GM08714 (cell line): Measurements from ENCODE around the gene TMEM86A.

Experiments
- H3K4me3 ChIP-seq: fragments of 200-500 bp; sonication (Bioruptor generic); 2 replicates; pipeline ENCODE4 v1.5.1; 2014; ENCODE audit warnings: mild to moderate bottlenecking, low read length, inconsistent platforms
- ZNF274 ChIP-seq: IDR thresholded peaks from 2 replicates; pipeline ENCODE4 v1.6.1; 2012; ENCODE audit warnings: mild to moderate bottlenecking, low read depth, low read length

The TMEM86A gene

GRCh38 chr11:18728658-18729057 is 30.1 kb downstream of the TMEM86A start:
- TF ChIP-seq ZNF274: no peak
- H3K4me3 ChIP-seq: no peak overlapping the region

- TF ChIP-seq ZNF274: no peak
- H3K4me3 ChIP-seq: no peak overlapping the region
These were observed 30.8 kb downstream of the TMEM86A start for GRCh38 chr11:18729426-18729825.

DNA sequence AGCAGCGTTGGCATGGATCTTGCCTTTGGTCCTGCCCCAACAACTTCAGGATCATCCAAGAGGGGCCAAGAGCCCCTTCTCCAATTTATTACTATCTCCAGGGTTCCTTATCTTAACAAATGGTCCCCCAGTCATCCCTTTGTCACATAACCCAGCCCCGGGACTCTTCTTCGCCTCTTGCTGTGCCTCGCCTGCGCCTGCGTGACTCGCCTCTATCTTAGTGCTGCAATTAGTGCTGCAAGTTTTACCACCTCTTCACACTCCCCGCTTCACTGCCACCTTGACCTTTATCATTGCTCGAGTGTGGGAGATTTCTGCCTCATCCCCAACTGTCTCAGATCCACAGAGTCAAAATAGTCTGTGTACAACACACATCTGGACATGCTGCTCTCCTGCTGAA is 31.4 kb downstream of the TMEM86A start:
- no peak for TF ChIP-seq ZNF274
- no peak overlapping the region for H3K4me3 ChIP-seq

DNA sequence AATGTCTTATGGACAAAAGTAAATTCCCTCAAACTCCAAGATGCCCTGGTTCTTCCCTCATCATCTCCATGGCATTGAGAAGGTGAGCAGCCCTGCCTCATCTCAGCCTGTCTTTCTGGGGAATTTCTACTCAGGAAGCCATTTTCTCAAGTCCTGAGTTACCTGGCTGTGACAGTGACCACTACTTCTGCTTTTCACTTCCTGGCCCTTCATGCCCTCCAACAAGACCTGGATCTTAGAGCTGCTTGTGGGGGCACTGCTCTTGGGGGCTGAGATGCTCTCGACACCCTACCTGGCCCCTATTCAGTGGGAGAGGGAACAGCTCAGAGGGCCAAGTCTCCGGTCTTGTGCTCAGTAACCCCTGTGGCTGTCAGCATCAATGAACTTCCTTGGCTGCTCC is 32.9 kb downstream of the TMEM86A start:
- TF ChIP-seq ZNF274: no peak

DNA sequence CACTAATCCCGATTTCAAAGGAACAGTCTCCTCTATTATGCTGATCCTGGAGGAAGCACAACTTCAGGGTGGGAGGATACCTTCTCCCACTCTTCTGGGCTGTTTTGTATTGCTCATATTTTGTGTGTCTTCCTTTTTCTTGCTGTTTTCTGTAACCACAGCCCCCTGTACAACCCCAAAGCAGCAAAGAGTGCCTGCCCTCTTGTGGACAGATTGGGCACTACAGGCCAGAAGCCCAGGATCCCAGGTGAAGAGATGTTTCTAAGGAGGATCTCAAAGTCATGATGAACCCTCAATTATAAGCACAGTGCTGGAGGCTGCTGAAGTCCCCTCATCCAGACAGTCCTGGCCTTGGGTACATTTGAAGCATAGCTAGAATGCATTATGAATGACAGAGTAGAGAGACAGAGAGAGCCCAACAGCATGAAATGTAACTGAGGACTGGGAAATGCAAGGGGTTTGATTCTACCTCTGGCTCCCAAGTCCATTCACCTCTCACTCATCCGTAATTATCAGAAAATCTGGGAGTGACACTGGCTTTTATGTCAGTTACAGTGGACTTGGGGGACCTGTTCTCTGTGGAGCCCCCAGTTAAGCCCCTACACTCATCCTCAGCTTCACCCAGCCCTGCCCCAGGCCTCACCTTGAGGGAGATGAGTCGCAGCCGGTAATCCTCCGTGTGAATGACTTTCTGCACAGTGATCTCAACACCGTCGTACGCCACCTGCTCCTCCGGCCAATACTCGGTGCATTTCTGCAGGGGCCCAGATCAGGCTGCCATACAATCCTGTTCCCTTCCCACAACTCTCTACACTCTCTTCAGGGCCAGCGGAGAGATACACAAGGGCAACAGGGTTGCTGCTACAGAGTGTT is 33.6 kb downstream of the TMEM86A start:
- no peak overlapping the region for H3K4me3 ChIP-seq
- no peak for TF ChIP-seq ZNF274

More for the DNA sequence above, 32.9 kb downstream of the TMEM86A start:
- no peak overlapping the region for H3K4me3 ChIP-seq

DNA sequence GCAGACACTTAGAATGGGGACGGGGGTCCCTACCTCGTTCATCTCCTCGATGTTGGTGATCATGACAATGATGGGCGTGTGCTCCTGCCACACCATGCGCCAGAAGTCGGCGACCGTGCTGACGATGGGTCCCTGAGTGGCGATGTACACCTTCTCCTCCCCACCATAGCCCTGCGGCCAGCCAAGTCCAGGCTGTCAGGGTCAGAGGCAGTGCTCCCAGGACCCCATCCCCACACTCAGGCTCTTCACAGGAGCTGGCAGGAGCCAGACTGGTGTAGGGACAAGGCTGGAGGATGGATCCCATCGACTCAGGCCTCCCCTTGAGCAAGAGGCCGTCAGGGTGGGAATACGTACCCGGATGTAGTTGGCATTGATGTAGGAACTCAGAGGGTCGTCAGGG is 34.6 kb downstream of the TMEM86A start:
- H3K4me3 ChIP-seq: no peak overlapping the region
- no peak for TF ChIP-seq ZNF274

DNA sequence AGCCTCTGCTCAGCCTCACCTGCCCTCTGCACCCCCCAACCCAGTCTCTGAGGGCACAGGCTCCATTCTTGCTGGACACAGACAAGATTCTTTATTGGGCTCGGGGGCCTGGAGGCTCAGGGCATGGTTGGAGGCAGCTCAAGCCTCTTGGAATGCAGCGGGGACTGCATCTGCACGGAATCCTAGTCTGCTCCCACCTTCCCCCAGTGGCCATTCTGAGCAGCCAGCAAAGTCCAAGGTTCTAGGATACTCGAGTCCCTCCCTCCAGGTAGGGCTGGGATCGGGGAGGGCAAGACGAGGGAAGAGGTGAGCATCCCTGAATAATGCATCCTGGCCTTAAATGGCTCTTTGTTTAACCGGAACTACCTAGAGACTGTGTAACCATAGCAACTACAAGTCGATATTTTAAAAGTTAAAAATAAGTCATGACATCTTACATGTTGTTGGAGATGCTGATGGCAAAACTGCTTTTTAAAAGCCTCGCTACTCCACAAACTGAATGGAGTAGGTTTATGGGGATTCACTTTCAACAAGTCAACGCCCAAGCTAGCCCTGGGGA is 38.1 kb downstream of the TMEM86A start:
- TF ChIP-seq ZNF274: no peak
- H3K4me3 ChIP-seq: no peak overlapping the region

- no peak for TF ChIP-seq ZNF274
- H3K4me3 ChIP-seq: no peak overlapping the region
These were observed 39.1 kb downstream of the TMEM86A start for GRCh38 chr11:18737642-18738041.

- no peak for TF ChIP-seq ZNF274
- no peak overlapping the region for H3K4me3 ChIP-seq
These were observed 41.1 kb downstream of the TMEM86A start for GRCh38 chr11:18739685-18740084.

DNA sequence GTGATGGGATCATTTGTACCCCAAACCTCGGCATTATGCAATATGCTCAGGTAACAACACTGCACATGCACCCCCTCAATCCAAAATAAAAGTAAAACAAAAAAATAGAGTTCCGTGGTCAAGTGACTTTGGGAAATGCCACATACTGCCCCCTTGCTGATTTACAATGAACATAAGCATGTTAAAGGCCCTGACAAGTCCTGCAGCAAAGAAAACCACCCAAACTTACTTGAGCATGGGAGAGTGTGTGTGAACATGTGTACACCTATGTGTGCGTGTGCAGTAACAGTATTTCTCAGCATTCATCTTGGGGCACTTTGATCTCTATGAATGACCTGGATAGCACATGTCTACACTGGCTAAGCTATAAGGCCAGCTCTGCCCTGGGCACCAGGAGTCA is 43.2 kb downstream of the TMEM86A start:
- H3K4me3 ChIP-seq: no peak overlapping the region
- TF ChIP-seq ZNF274: no peak

DNA sequence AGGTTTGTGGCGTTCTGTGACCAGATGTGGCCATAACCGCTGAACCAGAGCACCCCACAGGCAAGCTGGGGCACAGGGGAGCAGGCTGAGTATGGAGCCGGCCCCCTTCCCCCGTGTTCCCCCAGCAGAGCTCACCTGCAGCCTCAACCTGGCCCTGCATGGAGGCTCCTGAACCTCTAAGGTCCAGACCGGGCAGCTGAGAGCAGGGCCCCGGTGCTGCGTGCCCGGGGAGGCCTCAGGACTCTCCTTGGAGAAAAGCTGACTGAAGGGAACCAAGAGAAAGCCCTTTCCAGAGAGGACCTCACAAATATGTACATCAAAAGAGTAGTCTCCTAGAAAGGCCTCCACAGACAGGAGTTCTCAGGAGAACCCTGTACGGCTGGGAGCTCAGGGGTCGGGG is 44.8 kb downstream of the TMEM86A start:
- no peak overlapping the region for H3K4me3 ChIP-seq
- no peak for TF ChIP-seq ZNF274

DNA sequence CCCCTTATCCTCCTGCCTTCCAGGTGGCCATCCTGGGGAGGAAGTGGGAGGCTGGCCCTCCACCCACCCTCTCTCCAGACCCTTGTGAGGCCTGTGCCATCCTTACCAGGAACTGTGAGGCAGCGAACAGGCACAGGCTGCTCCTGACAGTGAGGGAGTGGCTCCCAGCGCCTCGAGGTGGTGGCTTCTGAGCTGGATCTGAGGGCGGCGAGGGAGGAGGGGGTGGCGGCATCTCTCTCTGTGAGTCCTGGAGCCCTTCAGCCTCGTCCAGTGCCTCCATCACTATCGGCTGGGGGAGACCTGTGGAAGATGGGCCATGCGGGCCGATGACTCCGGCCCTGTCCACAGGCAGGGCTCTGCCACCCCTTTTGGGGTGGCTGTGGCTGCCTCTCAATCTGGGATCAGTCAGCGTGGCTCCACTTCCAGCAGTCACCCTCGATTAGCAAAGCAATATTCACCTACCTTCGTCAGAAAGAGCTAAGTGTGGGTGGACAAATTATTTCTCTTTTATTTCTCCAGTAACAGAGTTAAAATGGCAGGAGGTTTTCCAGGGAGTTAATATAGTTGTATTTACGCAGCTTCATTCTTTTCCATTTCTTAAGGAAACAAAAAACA is 45.4 kb downstream of the TMEM86A start:
- H3K4me3 ChIP-seq: no peak overlapping the region
- TF ChIP-seq ZNF274: no peak

DNA sequence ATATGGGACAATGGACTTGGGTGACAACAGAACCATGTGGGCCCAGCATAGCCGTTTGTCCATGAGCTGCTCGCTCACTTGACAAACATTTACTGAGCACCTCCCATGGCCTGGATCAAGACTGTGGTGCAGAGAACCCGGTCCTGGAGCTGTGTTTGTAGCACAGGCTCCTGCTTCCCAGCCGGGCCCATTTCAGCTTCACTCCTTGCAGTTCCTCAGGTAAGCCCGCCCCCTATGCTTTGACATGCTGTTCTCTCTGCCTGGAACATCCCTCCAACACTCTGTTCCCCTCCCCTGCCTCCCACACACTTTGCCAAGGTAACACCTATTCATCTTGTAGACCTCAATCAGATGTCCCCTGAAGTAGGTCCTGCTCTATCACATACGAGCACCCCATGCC is 46.7 kb downstream of the TMEM86A start:
- no peak overlapping the region for H3K4me3 ChIP-seq
- TF ChIP-seq ZNF274: no peak

DNA sequence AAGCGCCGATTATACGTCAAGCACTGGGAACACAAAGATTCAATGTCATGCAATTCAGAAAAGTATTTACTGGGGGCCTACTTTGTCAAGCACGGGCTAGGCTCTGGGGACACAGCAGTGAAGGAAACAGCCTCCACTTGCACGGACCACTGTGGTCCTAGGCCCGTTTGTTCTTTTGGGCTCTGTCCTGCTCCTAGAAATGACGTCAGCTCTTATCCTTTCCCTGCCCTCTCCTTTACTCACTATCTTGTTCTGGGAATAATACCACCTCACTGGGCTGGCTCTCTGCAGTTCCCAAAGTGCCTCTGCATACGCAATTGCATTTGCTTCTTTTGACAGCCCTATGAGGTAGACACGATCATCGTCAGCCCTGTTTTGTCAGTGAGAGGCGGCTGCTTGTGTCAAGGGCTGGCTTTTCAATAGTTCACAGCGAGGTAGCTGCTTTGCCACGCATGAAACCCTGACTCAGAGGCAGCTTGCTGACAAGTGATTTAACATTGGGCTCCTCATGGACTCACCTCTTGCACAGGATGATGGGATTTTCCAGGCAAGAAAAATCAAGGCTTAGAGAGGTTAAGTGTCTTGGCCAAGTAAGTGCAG is 50.3 kb downstream of the TMEM86A start:
- TF ChIP-seq ZNF274: no peak
- no peak overlapping the region for H3K4me3 ChIP-seq
